Measurements from ENCODE around the gene MRPS14.

DNA sequence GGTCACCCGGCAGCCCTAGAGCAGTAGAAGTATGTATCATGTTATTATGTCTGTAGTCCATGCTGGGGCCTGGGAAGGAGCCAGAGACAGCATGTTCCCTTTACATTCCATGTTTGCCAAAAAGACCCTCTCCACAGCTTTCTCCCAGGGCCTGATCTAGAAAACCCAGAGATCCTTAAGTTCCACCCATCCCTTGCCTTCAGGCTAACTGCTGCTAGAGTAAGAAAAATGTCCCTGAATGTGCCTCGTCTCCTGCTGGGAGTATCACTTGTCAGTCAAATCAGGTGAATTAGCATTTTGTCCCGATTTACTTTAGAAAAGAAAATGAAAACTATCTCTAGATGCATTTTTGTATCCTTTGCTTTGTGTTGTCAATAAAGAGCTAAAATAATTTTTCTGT, 13.3 kb upstream of the MRPS14 start:
- no peak for TF ChIP-seq RAD21 (IDR thresholded peaks at IDR 0.05; ENCODE audit: low read depth)
- TF ChIP-seq CREB1 (IDR thresholded peaks at IDR 0.05; ENCODE audit: low read depth): no peak
- no peak for TF ChIP-seq FOXM1 (IDR thresholded peaks at IDR 0.05; ENCODE audit: borderline replicate concordance, low read depth)

All from Ishikawa (cell line).